H1 (cell line): ENCODE results near the gene SPAG16. TPM values are rescaled to one million over a fixed set of nuclear protein-coding genes. Genes with fewer than 3 reads are reported as not detected.

Source experiments
- CTCF ChIA-PET: fragments of 300-600 bp; sonication (Branson Sonifier 250); formaldehyde crosslinking; loops from one replicate; lab custom pipeline; 2021; ENCODE audit not compliant: partially characterized antibody; lab: Charles Lee
- POLR2A ChIA-PET: fragments of 300-600 bp; sonication (Branson Sonifier 250); formaldehyde crosslinking; loops from one replicate; lab custom pipeline; 2021; ENCODE audit warnings: inconsistent platforms; ENCODE audit not compliant: partially characterized antibody; lab: Charles Lee
- DNase-seq, 2 experiments: peaks; one replicate each; pipeline versions ENCODE4 v3.0.0 to v3.0.0-alpha.2; 2010 to 2022; ENCODE audit warnings: low spot score in 2 of 2, low read depth in 1 of 2, mixed read lengths in 1 of 2
- FAIRE-seq: peaks from 2 replicates; lab custom pipeline; 2011; peaks lifted over from hg19 to GRCh38; lab: Jason Lieb, UNC
- H2AFZ ChIP-seq: 2 replicates; pipeline ENCODE4 v1.8.1; 2012; ENCODE audit warnings: low read length, inconsistent platforms
- H2AK5ac ChIP-seq: 2 replicates; pipeline ENCODE4 v1.6.1; 2013; ENCODE audit warnings: low read depth, low read length
- H2BK120ac ChIP-seq: replicated peaks from 2 replicates; pipeline ENCODE3; 2013; ENCODE audit warnings: low read depth, low read length, inconsistent platforms
- H2BK12ac ChIP-seq: 2 replicates; pipeline ENCODE4 v1.6.1; 2013; ENCODE audit warnings: low read depth, low read length
- H2BK15ac ChIP-seq: 2 replicates; pipeline ENCODE4 v1.6.1; 2013; ENCODE audit warnings: low read length
- H2BK20ac ChIP-seq: 2 replicates; pipeline ENCODE4 v1.6.1; 2013; ENCODE audit warnings: low read length
- H2BK5ac ChIP-seq: 2 replicates; pipeline ENCODE4 v1.6.1; 2013; ENCODE audit warnings: low read depth, low read length
- H3K14ac ChIP-seq: 2 replicates; pipeline ENCODE4 v1.6.1; 2013; ENCODE audit warnings: inconsistent platforms; ENCODE audit not compliant: insufficient read length
- H3K18ac ChIP-seq: 2 replicates; pipeline ENCODE4 v1.6.1; 2013; ENCODE audit warnings: low read length; ENCODE audit errors: extremely low read depth
- H3K23ac ChIP-seq: 2 replicates; pipeline ENCODE4 v1.6.1; 2013; ENCODE audit warnings: inconsistent platforms; ENCODE audit not compliant: insufficient read length
- H3K23me2 ChIP-seq: 2 replicates; pipeline ENCODE4 v1.6.1; 2013; ENCODE audit warnings: low read depth, low read length
- H3K27ac ChIP-seq: 2 replicates; pipeline ENCODE4 v1.6.1; 2011; ENCODE audit warnings: low read depth, low read length, inconsistent platforms
- H3K27me3 ChIP-seq, 4 experiments: replicated peaks in 1 of 4; 1 replicate in 1 of 4; 2 replicates in 3 of 4; pipeline versions ENCODE4 v1.6.1 to v1.8.1; 2011 to 2013; ENCODE audit warnings: low read length in 3 of 4, mild to moderate bottlenecking in 3 of 4, inconsistent platforms in 2 of 4, mixed read lengths in 2 of 4, moderate library complexity in 1 of 4; ENCODE audit not compliant: control insufficient read depth in 3 of 4, insufficient read depth in 3 of 4; ENCODE audit errors: extremely low read depth in 1 of 4
- H3K36me3 ChIP-seq, 4 experiments: 2 replicates each; pipeline versions ENCODE4 v1.6.1 to v1.8.1; 2011 to 2013; ENCODE audit warnings: mild to moderate bottlenecking in 4 of 4, low read length in 3 of 4, moderate library complexity in 2 of 4, control low read depth in 1 of 4, inconsistent platforms in 1 of 4; ENCODE audit not compliant: insufficient read depth in 4 of 4, control insufficient read depth in 2 of 4
- H3K4ac ChIP-seq: replicated peaks from 2 replicates; pipeline ENCODE3; 2013; ENCODE audit warnings: low read length, low read depth, mixed read lengths, inconsistent platforms; ENCODE audit not compliant: insufficient read length
- H3K4me1 ChIP-seq, 4 experiments: replicated peaks in 1 of 4; 1 replicate in 1 of 4; 2 replicates in 3 of 4; pipeline versions ENCODE4 v1.6.1 to v1.8.1; 2011 to 2013; ENCODE audit warnings: low read length in 3 of 4, inconsistent platforms in 2 of 4, mixed read lengths in 1 of 4; ENCODE audit not compliant: insufficient read depth in 4 of 4, control insufficient read depth in 3 of 4
- H3K4me2 ChIP-seq, 2 experiments: 2 replicates each; pipeline versions ENCODE4 v1.6.1 to v1.8.1; 2011 to 2013; ENCODE audit warnings: low read depth in 2 of 2, low read length in 2 of 2, control low read depth in 1 of 2, inconsistent platforms in 1 of 2, mild to moderate bottlenecking in 1 of 2; ENCODE audit not compliant: insufficient read depth in 1 of 2
- H3K4me3 ChIP-seq, 4 experiments: fragments of 200-600, 300-600 bp in 1 of 4; sonication (generic), shearing (Covaris generic), sonication (Bioruptor Twin) in 1 of 4; 2 replicates each; pipeline versions ENCODE4 v1.5.1 to v1.8.1; 2011 to 2016; ENCODE audit warnings: low read length in 4 of 4, low read depth in 3 of 4, control low read depth in 2 of 4, inconsistent platforms in 2 of 4, mild to moderate bottlenecking in 2 of 4, mixed read lengths in 1 of 4, moderate library complexity in 1 of 4; ENCODE audit not compliant: insufficient read depth in 2 of 4; ENCODE audit errors: extremely low read depth in 1 of 4
- H3K56ac ChIP-seq: replicated peaks from 2 replicates; pipeline ENCODE3; 2013; ENCODE audit warnings: low read depth, mild to moderate bottlenecking, mixed read lengths, low read length, inconsistent platforms; ENCODE audit not compliant: insufficient read length
- H3K79me1 ChIP-seq: 2 replicates; pipeline ENCODE4 v1.6.1; 2013; ENCODE audit warnings: low read depth, low read length, control low read depth
- H3K79me2 ChIP-seq, 2 experiments: 2 replicates each; pipeline versions ENCODE4 v1.6.1 to v1.8.1; 2012 to 2013; ENCODE audit warnings: low read length in 2 of 2, mild to moderate bottlenecking in 2 of 2, inconsistent platforms in 1 of 2; ENCODE audit not compliant: insufficient read depth in 2 of 2, control insufficient read depth in 1 of 2
- H3K9ac ChIP-seq, 4 experiments: replicated peaks in 1 of 4; 1 replicate in 1 of 4; 2 replicates in 3 of 4; pipeline versions ENCODE4 v1.6.1 to v1.8.1; 2011 to 2013; ENCODE audit warnings: low read depth in 3 of 4, low read length in 3 of 4, control low read depth in 2 of 4, mild to moderate bottlenecking in 2 of 4, moderate library complexity in 2 of 4, inconsistent platforms in 1 of 4; ENCODE audit errors: extremely low read depth in 1 of 4
- H3K9me3 ChIP-seq, 2 experiments: 2 replicates each; pipeline versions ENCODE4 v1.6.1 to v1.8.1; 2012 to 2013; ENCODE audit warnings: mild to moderate bottlenecking in 2 of 2, moderate library complexity in 2 of 2, control low read depth in 1 of 2, inconsistent platforms in 1 of 2, low read depth in 1 of 2, low read length in 1 of 2, mixed read lengths in 1 of 2; ENCODE audit not compliant: insufficient read depth in 2 of 2
- H4K20me1 ChIP-seq, 2 experiments: replicated peaks in 1 of 2; 2 replicates each; pipeline versions ENCODE3 to v1.8.1; 2011 to 2013; ENCODE audit warnings: inconsistent platforms in 2 of 2, low read length in 2 of 2, mild to moderate bottlenecking in 1 of 2; ENCODE audit not compliant: insufficient read depth in 2 of 2, control insufficient read depth in 1 of 2
- H4K5ac ChIP-seq: 2 replicates; pipeline ENCODE4 v1.6.1; 2013; ENCODE audit warnings: low read length, low read depth, mixed read lengths, inconsistent platforms; ENCODE audit not compliant: insufficient read length
- H4K8ac ChIP-seq: 2 replicates; pipeline ENCODE4 v1.8.0; 2013; ENCODE audit warnings: mild to moderate bottlenecking, moderate library complexity, low read length, inconsistent platforms; ENCODE audit not compliant: insufficient read depth; ENCODE audit errors: extremely low read depth
- H4K91ac ChIP-seq: replicated peaks from 2 replicates; pipeline ENCODE3; 2013; ENCODE audit warnings: low read length, mixed read lengths, inconsistent platforms; ENCODE audit not compliant: insufficient read length
- CREB1 ChIP-seq: IDR thresholded peaks from 2 replicates; pipeline ENCODE4 v1.6.1; 2012; ENCODE audit warnings: inconsistent platforms
- TEAD4 ChIP-seq: IDR thresholded peaks from 2 replicates; pipeline ENCODE4 v1.6.1; 2012; ENCODE audit warnings: low read depth, low read length, inconsistent platforms, mixed read lengths
- WGBS, 2 experiments: shearing (Covaris generic) in 1 of 2; methylation state at CpG; one replicate each; pipeline versions ENCODE4 v1.1.6 to v1.1.7; 2013 to 2015; ENCODE audit warnings: low lambda C conversion rate in 2 of 2, mixed read lengths in 2 of 2, inconsistent platforms in 1 of 2, low coverage in 1 of 2, missing lambda C conversion rate in 1 of 2; ENCODE audit not compliant: insufficient replicate concordance in 2 of 2, insufficient coverage in 1 of 2, insufficient read length in 1 of 2; ENCODE audit errors: extremely low coverage in 1 of 2, missing lambda C conversion rate in 1 of 2; 5-methylcytosine and 5-hydroxymethylcytosine counted together
- polyA plus RNA-seq, 7 experiments: library from polyadenylated mRNA; depleted of rRNA in 3 of 7; stranded (reverse) in 5 of 7; unstranded in 2 of 7; fragments of >200 nt in 5 of 7; fragments of 200-250 nt in 2 of 7; gene quantifications; 1 replicate in 5 of 7; 2 replicates in 1 of 7; 4 replicates in 1 of 7; pipeline versions ENCODE4 v1.2.1 to v1.2.3, GENCODE V29; 2011 to 2013; ENCODE audit warnings: missing spikeins in 2 of 7, mixed read lengths in 2 of 7
- total RNA-seq: library from RNA; stranded (reverse); fragmentation: NEBNext Ultra II Directional; extraction: Animal tissue kit (Norgen Biotek cat#: 25700); gene quantifications from 2 replicates; pipeline ENCODE4 v1.2.1, GENCODE V29; 2021

SPAG16 gene
- total and polyA plus RNA-seq, 2 of the 8 experiments (the other 6 are each of a cell fraction or from before 2014, with no cell fraction given): 6.0 to 14.9 TPM

- DNase-seq: no peak
- Histone ChIP-seq H3K23me2 (no peaks in the 10 kb centered on the region), H3K23ac (no peak overlapping the region), H3K4ac (no peak overlapping the region), H4K20me1 (no peaks in the 10 kb centered on the region), H2BK120ac (no peak overlapping the region), H4K8ac (no peak overlapping the region), H2AFZ (no peak overlapping the region), H2BK12ac (no peak overlapping the region), H3K9ac (no peak overlapping the region), H3K56ac (no peak overlapping the region), H3K4me1 (no peaks in the 10 kb centered on the region), H4K91ac (no peak overlapping the region), H3K4me3 (no peak overlapping the region), H3K79me2 (no peaks in the 10 kb centered on the region), H2BK15ac (no peak overlapping the region), H4K5ac (no peak overlapping the region), H3K4me2 (no peak overlapping the region), H3K14ac (no peak overlapping the region), H3K36me3 (no peaks in the 10 kb centered on the region), H3K18ac (no peak overlapping the region), H3K79me1 (no peaks in the 10 kb centered on the region), H2BK20ac (no peak overlapping the region), H3K9me3 (no peaks in the 10 kb centered on the region), H2AK5ac (no peak overlapping the region), H2BK5ac (no peak overlapping the region), H3K27me3 (no peaks in the 10 kb centered on the region), H3K27ac (no peak overlapping the region)
- TF ChIP-seq CREB1 (no peak), TEAD4 (peak; percentile 50)
- FAIRE-seq: no peak
- ChIA-PET POLR2A (no interaction called here), CTCF (no interaction called here)
- WGBS, 2 experiments: 94% methylated on average over 1 of the region's 1 CpG; no CpG with 5 or more reads in 1 of the 2 experiments
Observed at GRCh38 chr2:214180071-214180470, 895.8 kb downstream of the SPAG16 start.
